A673 (cell line): Measurements from ENCODE around the gene ALDOB. TPM values are rescaled to one million over a fixed set of nuclear protein-coding genes. Genes with fewer than 3 reads are reported as not detected.

Experiments used
- BruUV-seq: library from RNA; stranded (reverse); fragments of 400-500 nt; replicated peaks from 2 replicates; lab custom pipeline; 2021; lab: Mats Ljungman, UMichigan
- CTCF ChIA-PET: fragments of 300-600 bp; sonication (Branson Sonifier 250); formaldehyde crosslinking; loops from one replicate; lab custom pipeline; 2022; ENCODE audit warnings: antibody characterized with exemption; lab: Charles Lee
- POLR2A ChIA-PET: fragments of 300-600 bp; sonication (Branson Sonifier 250); formaldehyde crosslinking; loops from one replicate; lab custom pipeline; 2022; ENCODE audit warnings: antibody characterized with exemption; ENCODE audit not compliant: low non-redundant PET; lab: Charles Lee
- DNase-seq: peaks from one replicate; pipeline ENCODE4 v3.0.0-alpha.2; 2015; ENCODE audit warnings: low spot score
- H3K27ac ChIP-seq: fragments of 200-600 bp; sonication (generic); 2 replicates; pipeline ENCODE4 v1.5.1; 2016; ENCODE audit warnings: mixed run types, low read depth, mild to moderate bottlenecking, mixed read lengths, antibody characterized with exemption, low read length; ENCODE audit not compliant: poor library complexity, severe bottlenecking
- H3K27me3 ChIP-seq: fragments of 200-600 bp; sonication (generic); replicated peaks from 2 replicates; pipeline ENCODE4 v1.6.1; 2017; ENCODE audit warnings: mixed run types, low read depth, mild to moderate bottlenecking, mixed read lengths, antibody characterized with exemption, low read length; ENCODE audit not compliant: insufficient read depth, poor library complexity
- H3K36me3 ChIP-seq: fragments of 200-600 bp; sonication (generic); 2 replicates; pipeline ENCODE4 v1.6.1; 2016; ENCODE audit warnings: mixed run types, mild to moderate bottlenecking, mixed read lengths, antibody characterized with exemption, low read length; ENCODE audit not compliant: insufficient read depth, poor library complexity, severe bottlenecking
- H3K4me1 ChIP-seq: fragments of 200-600 bp; sonication (generic); 2 replicates; pipeline ENCODE4 v1.6.1; 2017; ENCODE audit warnings: mixed run types, mild to moderate bottlenecking, mixed read lengths, antibody characterized with exemption, low read length; ENCODE audit not compliant: insufficient read depth, poor library complexity, severe bottlenecking
- H3K4me3 ChIP-seq: fragments of 200-600 bp; sonication (generic); 2 replicates; pipeline ENCODE4 v1.5.1; 2016; ENCODE audit warnings: low read depth, mixed run types, mild to moderate bottlenecking, mixed read lengths, low read length; ENCODE audit not compliant: poor library complexity, severe bottlenecking
- H3K9me3 ChIP-seq: fragments of 200-600 bp; sonication (generic); 2 replicates; pipeline ENCODE4 v1.6.1; 2016; ENCODE audit warnings: mixed run types, low read depth, mild to moderate bottlenecking, mixed read lengths, antibody characterized with exemption, low read length; ENCODE audit not compliant: poor library complexity, severe bottlenecking
- EZH2 ChIP-seq: fragments of 200-600 bp; sonication (generic); IDR thresholded peaks from 2 replicates; pipeline ENCODE4 v1.6.1; 2017; ENCODE audit warnings: borderline replicate concordance, low read depth, mild to moderate bottlenecking, mixed read lengths, antibody characterized with exemption, low read length; ENCODE audit not compliant: poor library complexity, severe bottlenecking
- intact Hi-C: fragments of 100-400 bp; cut with micrococcal nuclease; formaldehyde crosslinking; loops from one replicate; pipeline ENCODE4 v1.10.0; 2022; ENCODE audit not compliant: unreplicated experiment
- total RNA-seq: library from RNA; stranded (reverse); gene quantifications from 2 replicates; pipeline ENCODE4 v1.2.3, GENCODE V29; 2021
- TF ChIP-seq, protein P1 (sequence below): fragments of 300-800, 200-600 bp; sonication (generic); conservative IDR thresholded peaks from 2 replicates; pipeline ENCODE4 v1.5.1; 2017; ENCODE audit warnings: low read depth, mild to moderate bottlenecking, antibody characterized with exemption, low read length, moderate library complexity, mixed read lengths

Gene ALDOB
- total RNA-seq, 1 experiment from 2014 or later: not detected

DNA sequence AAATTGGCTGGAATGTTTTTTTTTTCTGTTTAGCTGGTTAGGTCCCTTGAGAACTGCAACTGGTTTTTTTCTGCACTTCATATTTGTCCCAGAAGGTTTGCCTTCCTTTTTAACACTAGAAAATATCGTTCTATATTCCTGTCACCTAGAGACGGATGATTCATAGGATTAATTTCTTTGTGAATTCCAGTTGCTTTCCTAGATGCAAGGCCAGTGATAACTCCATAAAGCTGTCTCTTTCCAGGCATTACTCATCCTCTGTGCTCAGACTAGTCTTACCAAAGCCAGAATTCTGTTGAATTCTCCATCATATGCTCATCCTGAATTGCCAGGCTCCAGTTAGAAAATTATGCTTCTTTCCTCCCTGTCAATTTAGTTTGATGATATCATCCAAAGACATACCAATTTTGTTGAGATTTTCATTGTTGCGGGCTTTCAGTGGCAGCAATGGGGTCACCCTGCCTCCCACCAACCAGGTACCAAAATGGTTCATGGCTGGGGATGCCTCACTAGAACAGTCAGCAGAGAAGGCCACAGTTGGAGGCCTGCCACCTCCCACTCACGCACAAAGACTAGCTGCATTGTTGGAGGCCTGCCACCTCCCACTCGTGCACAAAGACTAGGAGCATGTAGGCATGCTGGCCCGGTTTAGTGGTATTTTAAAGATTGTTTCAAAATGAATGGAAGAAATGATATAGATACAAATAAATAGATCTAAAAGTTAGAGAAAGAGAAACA is 59.3 kb downstream of the ALDOB start:
- Histone ChIP-seq H3K4me3 (no peak overlapping the region), H3K36me3 (no peaks in the 10 kb centered on the region), H3K4me1 (no peaks in the 10 kb centered on the region), H3K9me3 (no peaks in the 10 kb centered on the region), H3K27ac (no peak overlapping the region), H3K27me3 (no peaks in the 10 kb centered on the region)
- DNase-seq: peak; percentile 36
- ChIA-PET CTCF (no interaction called here), POLR2A (no interaction called here)
- no peak for TF ChIP-seq EZH2
- TF ChIP-seq, protein P1, sequence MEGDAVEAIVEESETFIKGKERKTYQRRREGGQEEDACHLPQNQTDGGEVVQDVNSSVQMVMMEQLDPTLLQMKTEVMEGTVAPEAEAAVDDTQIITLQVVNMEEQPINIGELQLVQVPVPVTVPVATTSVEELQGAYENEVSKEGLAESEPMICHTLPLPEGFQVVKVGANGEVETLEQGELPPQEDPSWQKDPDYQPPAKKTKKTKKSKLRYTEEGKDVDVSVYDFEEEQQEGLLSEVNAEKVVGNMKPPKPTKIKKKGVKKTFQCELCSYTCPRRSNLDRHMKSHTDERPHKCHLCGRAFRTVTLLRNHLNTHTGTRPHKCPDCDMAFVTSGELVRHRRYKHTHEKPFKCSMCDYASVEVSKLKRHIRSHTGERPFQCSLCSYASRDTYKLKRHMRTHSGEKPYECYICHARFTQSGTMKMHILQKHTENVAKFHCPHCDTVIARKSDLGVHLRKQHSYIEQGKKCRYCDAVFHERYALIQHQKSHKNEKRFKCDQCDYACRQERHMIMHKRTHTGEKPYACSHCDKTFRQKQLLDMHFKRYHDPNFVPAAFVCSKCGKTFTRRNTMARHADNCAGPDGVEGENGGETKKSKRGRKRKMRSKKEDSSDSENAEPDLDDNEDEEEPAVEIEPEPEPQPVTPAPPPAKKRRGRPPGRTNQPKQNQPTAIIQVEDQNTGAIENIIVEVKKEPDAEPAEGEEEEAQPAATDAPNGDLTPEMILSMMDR: no peak
- intact Hi-C loops: no loop called here
- no TSS peak for BruUV-seq

DNA sequence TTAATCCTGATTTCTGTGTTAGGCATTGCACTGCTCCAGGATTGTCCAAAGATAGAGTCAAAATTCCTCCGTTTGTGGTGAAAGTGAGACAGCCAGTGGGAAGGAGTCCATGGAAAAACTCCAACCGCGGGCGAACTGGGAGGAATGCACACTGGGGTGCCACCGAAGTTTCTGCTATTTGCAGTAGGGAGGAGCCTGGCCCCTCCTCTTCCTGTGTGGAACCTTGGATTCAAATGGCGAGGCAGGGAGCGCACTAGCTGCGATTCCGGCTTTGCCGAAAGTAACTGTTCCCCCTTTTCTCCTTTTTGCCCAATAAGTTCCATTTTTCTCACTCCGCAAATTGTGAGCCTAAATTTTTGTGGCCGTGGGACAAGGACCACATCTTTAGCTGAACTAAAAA is 60.0 kb downstream of the ALDOB start:
- intact Hi-C loops: no loop called here
- no TSS peak for BruUV-seq
- TF ChIP-seq EZH2: no peak
- TF ChIP-seq, protein P1: no peak
- CTCF ChIA-PET: no interaction called here
- no peaks in the 10 kb centered on the region for H3K9me3 ChIP-seq
- POLR2A ChIA-PET: no interaction called here
- no peaks in the 10 kb centered on the region for H3K36me3 ChIP-seq
- H3K4me1 ChIP-seq: no peaks in the 10 kb centered on the region
- no peak overlapping the region for H3K27ac ChIP-seq
- no peak for DNase-seq
- no peaks in the 10 kb centered on the region for H3K27me3 ChIP-seq
- H3K4me3 ChIP-seq: no peak overlapping the region

DNA sequence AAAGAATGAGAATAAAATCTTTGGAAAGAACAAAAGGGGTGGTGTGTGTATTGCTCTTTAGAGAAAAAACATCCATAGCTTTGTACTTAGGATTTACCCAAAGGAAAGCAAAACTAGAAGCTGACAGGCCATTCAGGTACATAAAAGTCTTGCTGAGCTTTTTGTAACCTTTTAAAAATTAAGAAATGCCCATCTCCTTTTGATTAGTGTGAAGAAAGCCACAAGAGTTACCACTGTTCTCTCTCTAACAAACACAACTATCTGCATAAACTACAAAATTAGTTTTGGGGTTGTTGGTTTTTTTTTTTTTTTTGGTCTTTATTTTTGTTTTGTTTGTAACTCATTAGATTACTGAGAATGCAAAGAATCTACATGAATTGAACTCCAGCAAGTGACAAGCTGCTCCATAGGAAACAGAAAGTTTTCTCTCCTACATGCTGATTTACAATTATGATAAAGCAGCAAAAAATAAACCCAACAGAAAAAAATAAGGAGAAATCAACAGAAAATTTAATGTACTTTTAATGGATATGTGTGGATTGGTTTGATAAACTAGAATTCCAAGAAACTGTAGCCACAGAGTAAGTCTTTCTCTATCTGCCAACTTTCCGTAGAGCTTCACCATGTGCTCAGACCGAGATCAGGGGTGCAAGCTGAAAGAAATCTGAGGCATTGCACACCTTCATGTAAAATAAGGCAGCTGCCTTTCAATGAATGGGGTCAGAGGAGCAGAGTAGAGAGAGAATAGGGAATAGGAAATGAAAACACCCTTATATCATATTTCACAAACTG is 63.1 kb downstream of the ALDOB start:
- H3K36me3 ChIP-seq: no peaks in the 10 kb centered on the region
- DNase-seq: no peak
- H3K4me3 ChIP-seq: no peak overlapping the region
- H3K27ac ChIP-seq: no peak overlapping the region
- no TSS peak for BruUV-seq
- CTCF ChIA-PET: no interaction called here
- no peaks in the 10 kb centered on the region for H3K27me3 ChIP-seq
- POLR2A ChIA-PET: no interaction called here
- no peaks in the 10 kb centered on the region for H3K9me3 ChIP-seq
- intact Hi-C loops: no loop called here
- TF ChIP-seq, protein P1: no peak
- TF ChIP-seq EZH2: no peak
- H3K4me1 ChIP-seq: no peaks in the 10 kb centered on the region
